Lung (tissue), 12 donors: Measurements from ENCODE around the gene TRANK1. TPM values are rescaled to one million over a fixed set of nuclear protein-coding genes. Genes with fewer than 3 reads are reported as not detected.

Source experiments
- ATAC-seq: fragments of 200-7000 bp; cut with Tn5 transposase; one replicate; pipeline ENCODE4 v1.9.1; 2020; ENCODE audit warnings: moderate number of reproducible peaks; ENCODE audit not compliant: insufficient read depth, low FRiP score
- DNase-seq, 3 donors: peaks; one replicate each; pipeline ENCODE4 v3.0.0-alpha.2; 2013 to 2017
- H3K27ac ChIP-seq, 2 donors: one replicate each; pipeline ENCODE4 v1.5.1; 2013; ENCODE audit warnings: mild to moderate bottlenecking in 2 of 2, moderate library complexity in 2 of 2, control low read depth in 1 of 2, inconsistent platforms in 1 of 2, low read depth in 1 of 2, low read length in 1 of 2
- H3K27me3 ChIP-seq, 3 donors: one replicate each; pipeline ENCODE4 v1.5.1; 2013; ENCODE audit warnings: low read length in 2 of 3; ENCODE audit not compliant: control insufficient read depth in 3 of 3, insufficient read depth in 3 of 3
- H3K36me3 ChIP-seq, 4 donors: one replicate each; pipeline ENCODE4 v1.5.1; 2013; ENCODE audit warnings: low read length in 4 of 4, mild to moderate bottlenecking in 1 of 4, moderate library complexity in 1 of 4; ENCODE audit not compliant: control insufficient read depth in 4 of 4, insufficient read depth in 4 of 4
- H3K4me1 ChIP-seq, 5 donors: one replicate each; pipeline ENCODE4 v1.5.1; 2013; ENCODE audit warnings: low read length in 5 of 5, mild to moderate bottlenecking in 2 of 5, moderate library complexity in 1 of 5; ENCODE audit not compliant: control insufficient read depth in 5 of 5, insufficient read depth in 5 of 5
- H3K4me3 ChIP-seq: one replicate; pipeline ENCODE4 v1.5.1; 2013; ENCODE audit warnings: mild to moderate bottlenecking, control low read depth, moderate library complexity
- H3K9ac ChIP-seq, 2 donors: one replicate each; pipeline ENCODE4 v1.5.1; 2013; ENCODE audit warnings: low read length in 2 of 2, control low read depth in 1 of 2; ENCODE audit not compliant: insufficient read depth in 1 of 2
- H3K9me3 ChIP-seq, 4 donors: one replicate each; pipeline ENCODE4 v1.5.1; 2013; ENCODE audit warnings: low read length in 3 of 4, mild to moderate bottlenecking in 1 of 4, moderate library complexity in 1 of 4; ENCODE audit not compliant: control insufficient read depth in 4 of 4, insufficient read depth in 3 of 4
- WGBS, 2 donors: extraction: QIAGEN DNeasy Blood & Tissue Kit; methylation state at CpG; one replicate each; pipeline ENCODE4 v1.1.7; 2013; 5-methylcytosine and 5-hydroxymethylcytosine counted together
- polyA plus RNA-seq, 2 donors: library from polyadenylated mRNA; stranded (reverse); fragments of 200-250 nt; gene quantifications; one replicate each; pipeline ENCODE4 v1.2.1, GENCODE V29; 2013
- total RNA-seq, 2 donors: library from RNA; depleted of rRNA in 1 of 2; stranded (reverse); fragments of >200 nt in 1 of 2; gene quantifications; one replicate each; pipeline ENCODE4 v1.2.1, GENCODE V29; 2014 to 2021
- TF ChIP-seq, protein P1 (sequence below): IDR thresholded peaks from 2 replicates; pipeline ENCODE4 v1.5.1; 2012; ENCODE audit warnings: mild to moderate bottlenecking; ENCODE audit errors: control extremely low read depth, extremely low read depth
- donor health status: control.
- donor health status: control.
- donor health status: Bipolar disorder and iron deficiency.
- donor health status: healthy.
- donor health status: DM: yes; HTN: yes; CAD: no.

The TRANK1 gene
- total and polyA plus RNA-seq, 4 donors: 4.3 to 34.3 (median 15.1) TPM

GRCh38 chr3:36894914-36895313, 49.9 kb downstream of the TRANK1 start:
- Histone ChIP-seq H3K27me3 (no peaks in the 10 kb centered on the region), H3K27ac (no peak overlapping the region), H3K9ac (no peak overlapping the region), H3K4me3 (no peak overlapping the region), H3K36me3 (peaks cover 8 to 24% (median 11%) of the 10 kb centered on the region in 4 donors), H3K4me1 (peaks cover 2 to 40% (median 7%) of the 10 kb centered on the region in 5 donors), H3K9me3 (no peaks in the 10 kb centered on the region)
- TF ChIP-seq, protein P1, sequence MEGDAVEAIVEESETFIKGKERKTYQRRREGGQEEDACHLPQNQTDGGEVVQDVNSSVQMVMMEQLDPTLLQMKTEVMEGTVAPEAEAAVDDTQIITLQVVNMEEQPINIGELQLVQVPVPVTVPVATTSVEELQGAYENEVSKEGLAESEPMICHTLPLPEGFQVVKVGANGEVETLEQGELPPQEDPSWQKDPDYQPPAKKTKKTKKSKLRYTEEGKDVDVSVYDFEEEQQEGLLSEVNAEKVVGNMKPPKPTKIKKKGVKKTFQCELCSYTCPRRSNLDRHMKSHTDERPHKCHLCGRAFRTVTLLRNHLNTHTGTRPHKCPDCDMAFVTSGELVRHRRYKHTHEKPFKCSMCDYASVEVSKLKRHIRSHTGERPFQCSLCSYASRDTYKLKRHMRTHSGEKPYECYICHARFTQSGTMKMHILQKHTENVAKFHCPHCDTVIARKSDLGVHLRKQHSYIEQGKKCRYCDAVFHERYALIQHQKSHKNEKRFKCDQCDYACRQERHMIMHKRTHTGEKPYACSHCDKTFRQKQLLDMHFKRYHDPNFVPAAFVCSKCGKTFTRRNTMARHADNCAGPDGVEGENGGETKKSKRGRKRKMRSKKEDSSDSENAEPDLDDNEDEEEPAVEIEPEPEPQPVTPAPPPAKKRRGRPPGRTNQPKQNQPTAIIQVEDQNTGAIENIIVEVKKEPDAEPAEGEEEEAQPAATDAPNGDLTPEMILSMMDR: no peak
- 80 to 97% methylated on average over 1 of the region's 1 CpG for WGBS, 2 donors
- no peak for ATAC-seq
- DNase-seq: no peak

GRCh38 chr3:36893826-36894225, 51.0 kb downstream of the TRANK1 start:
- H3K36me3 ChIP-seq: peaks cover 6 to 25% (median 15%) of the 10 kb centered on the region in 4 donors
- WGBS, 2 donors: 90 to 97% methylated on average over 1 of the region's 1 CpG
- no peak overlapping the region for H3K4me3 ChIP-seq
- no peak overlapping the region for H3K9ac ChIP-seq
- H3K27me3 ChIP-seq: no peaks in the 10 kb centered on the region
- DNase-seq (no peak), ATAC-seq (no peak)
- H3K4me1 ChIP-seq: peaks cover 2 to 45% (median 7%) of the 10 kb centered on the region in 5 donors
- no peaks in the 10 kb centered on the region for H3K9me3 ChIP-seq
- H3K27ac ChIP-seq: peak overlapping the region in 1 of 2 donors; percentile 65
- TF ChIP-seq, protein P1: no peak

DNA sequence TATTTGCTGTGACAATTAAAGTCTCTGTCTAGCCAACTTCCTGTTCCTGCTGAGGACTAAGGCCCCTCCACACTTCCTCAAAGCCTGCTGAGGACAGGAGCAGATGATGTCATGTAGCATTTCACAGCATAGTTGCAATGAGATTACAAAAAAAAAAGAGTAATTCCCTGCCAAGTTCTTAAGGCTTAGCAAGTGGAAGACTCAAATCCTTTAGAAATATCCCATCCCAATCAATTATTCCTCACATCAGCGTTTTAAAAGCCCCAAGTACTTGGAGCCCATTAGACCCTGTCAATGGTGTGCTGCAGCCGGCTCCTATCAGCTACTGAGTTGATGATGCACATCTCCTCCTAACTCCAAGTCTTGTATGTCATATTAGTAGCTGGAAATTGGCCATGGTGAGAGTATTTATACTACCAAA, 51.7 kb downstream of the TRANK1 start:
- no peaks in the 10 kb centered on the region for H3K27me3 ChIP-seq
- TF ChIP-seq, protein P1: no peak
- H3K4me1 ChIP-seq: peaks cover 2 to 51% (median 7%) of the 10 kb centered on the region in 5 donors
- peaks cover 5 to 24% (median 13%) of the 10 kb centered on the region in 4 donors for H3K36me3 ChIP-seq
- no peaks in the 10 kb centered on the region for H3K9me3 ChIP-seq
- WGBS, 2 donors: 70 to 89% methylated on average over 2 of the region's 2 CpGs
- H3K4me3 ChIP-seq: no peak overlapping the region
- peak; percentile 44 for ATAC-seq
- H3K27ac ChIP-seq: peak overlapping the region; percentile 37 to 65
- H3K9ac ChIP-seq: no peak overlapping the region
- DNase-seq: peak; percentile 84 to 98 (median 97)
